Hepatic stellate cell (primary cell): ENCODE measurements around the gene TMEM144.
A peak's percentile ranks its signal among the peaks of the same experiment; 100 is the strongest.

Experiments
- DNase-seq: peaks from one replicate; pipeline ENCODE4 v3.0.0; 2011; ENCODE audit warnings: low spot score

Gene TMEM144

GRCh38 chr4:158300012-158300411 lies 89.7 kb downstream of the TMEM144 start:
- DNase-seq, result no peak

GRCh38 chr4:158302076-158302866 lies 92.0 kb downstream of the TMEM144 start:
- DNase-seq, result peak; percentile 33

- no peak for DNase-seq
Observed at GRCh38 chr4:158304694-158305093, 94.4 kb downstream of the TMEM144 start.
